ENCODE results near the gene ZEB2.

GRCh38 chr2:144430722-144431391 is 89.1 kb downstream of the ZEB2 start:
- TF ChIP-seq POLR2A (IDR thresholded peaks at IDR 0.05) (no peak), CTCF (IDR thresholded peaks at IDR 0.05) (no peak)

Data from adrenal gland (tissue), 5 donors.